NCI-H128 (cell line): Measurements from ENCODE around the gene SDF2L1.

ENCODE experiments used
- DNase-seq: peaks from one replicate; lab custom pipeline; 2025; ENCODE audit not compliant: unreplicated experiment; lab: John Stamatoyannopoulos, UW

Gene SDF2L1

GRCh38 chr22:21622011-21622918 is 19.8 kb upstream of the SDF2L1 start:
- no peak for DNase-seq

GRCh38 chr22:21622919-21623647 is 19.0 kb upstream of the SDF2L1 start:
- DNase-seq = no peak

- no peak for DNase-seq
Observed at GRCh38 chr22:21623648-21623970, 18.5 kb upstream of the SDF2L1 start.

DNA sequence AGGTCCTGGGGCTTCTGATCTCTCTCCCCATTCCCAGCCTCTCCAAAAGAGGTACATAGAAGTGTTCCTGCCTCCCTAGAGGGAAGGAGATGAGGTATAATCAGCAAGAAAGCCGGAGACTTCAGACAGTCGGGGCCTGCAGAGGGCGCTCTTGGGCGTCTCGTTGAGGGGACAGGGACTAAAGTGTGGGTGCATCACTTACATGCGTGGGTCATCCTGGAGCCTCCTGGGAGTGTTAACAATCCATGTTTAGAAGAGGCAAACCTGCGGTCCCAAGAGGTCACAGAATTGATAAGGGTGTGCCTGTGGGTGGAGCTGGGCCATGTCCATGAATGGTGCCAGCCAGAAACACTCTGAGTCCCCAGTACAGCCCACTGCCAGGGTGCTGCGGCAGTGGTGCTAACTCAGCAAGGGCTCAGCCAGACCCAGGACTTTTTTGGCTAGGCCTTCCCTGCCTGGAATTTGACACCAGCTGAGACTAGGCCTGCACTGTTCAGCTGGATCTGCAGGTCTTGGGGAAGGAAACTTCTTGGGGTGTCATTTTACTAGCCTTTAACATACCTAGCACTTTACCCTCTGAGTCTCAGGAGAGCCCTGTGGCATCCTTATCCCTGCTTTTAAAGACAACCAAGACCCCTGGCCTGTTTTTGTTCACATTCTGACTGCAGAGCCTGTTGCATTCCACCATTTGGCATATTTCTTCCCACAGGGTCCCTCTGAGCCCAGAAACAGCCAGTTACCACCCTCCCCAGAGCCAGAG is 17.8 kb upstream of the SDF2L1 start:
- no peak for DNase-seq

DNA sequence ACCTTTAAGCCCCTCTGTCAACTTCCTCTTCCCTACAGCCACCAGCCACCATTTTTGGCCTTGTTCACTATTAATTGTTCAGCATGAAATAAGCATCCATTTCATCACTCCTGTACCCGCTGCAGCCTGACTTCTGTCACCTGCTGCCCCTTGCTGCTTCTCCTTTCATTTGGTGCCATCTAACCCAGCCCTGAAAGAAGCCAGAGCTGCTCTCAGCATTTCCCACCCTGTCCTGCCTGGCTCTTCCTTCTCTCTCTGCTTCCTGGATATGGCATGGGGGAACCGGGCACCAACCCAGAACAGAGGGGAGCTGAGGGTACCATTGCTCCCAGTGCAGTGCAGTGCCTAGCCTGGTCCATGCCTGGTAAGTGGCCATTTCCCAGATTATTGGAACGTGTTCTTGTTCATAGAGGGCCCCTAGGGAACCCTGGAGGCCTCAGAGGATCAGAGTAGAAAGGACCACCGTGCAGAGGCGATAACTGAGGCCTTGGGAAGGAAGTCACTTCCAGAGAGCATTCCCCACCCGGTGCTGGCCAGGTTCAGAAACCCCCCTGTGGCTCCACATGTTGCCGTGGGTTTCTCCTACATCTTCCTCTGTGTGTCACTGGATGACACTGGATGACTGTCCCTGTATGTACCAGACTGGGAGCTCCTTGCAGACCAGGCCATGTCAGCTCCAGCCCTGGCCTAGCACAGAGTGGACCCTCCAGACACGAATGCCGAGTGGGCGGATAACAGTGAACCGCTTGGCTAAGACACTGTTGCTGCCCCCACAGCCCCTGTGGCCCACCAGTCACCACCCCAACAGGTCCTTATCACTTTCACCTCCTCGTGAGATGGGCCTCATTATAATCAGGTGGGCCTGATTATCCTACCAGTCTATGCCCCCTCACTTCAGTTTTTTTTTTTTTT is 17.0 kb upstream of the SDF2L1 start:
- no peak for DNase-seq

DNA sequence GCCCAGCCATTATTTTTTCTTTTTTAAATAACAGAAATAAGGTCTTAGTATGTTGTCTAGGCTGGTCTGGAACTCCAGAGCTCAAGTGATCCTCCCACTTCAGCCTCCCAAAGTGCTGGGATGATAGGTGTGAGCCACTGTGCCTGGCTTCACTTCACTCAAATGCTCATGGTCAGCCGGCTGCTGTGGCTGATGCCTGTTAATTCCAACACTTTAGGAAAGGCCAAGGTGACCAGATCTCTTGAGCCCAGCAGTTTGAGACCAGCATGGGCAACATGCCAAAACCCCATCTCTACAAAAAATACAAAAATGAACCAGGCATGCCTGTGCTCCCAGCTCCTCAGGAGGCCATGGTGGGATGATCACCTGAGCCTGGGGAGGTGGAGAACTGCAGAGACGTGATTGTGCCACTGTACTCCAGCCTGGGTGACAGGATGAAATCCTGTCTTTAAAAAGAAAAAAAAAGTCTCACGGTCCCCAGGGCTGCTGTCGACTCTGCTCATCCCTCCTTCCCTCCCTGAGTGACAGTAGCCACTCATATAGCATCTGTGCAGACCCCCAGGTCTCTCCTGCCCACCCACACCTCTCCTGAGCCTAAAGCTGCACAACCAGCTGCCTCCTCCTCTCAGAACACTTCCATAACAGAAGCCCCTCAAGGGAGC is 15.9 kb upstream of the SDF2L1 start:
- no peak for DNase-seq

- DNase-seq = no peak
Observed at GRCh38 chr22:21626735-21627469, 15.2 kb upstream of the SDF2L1 start.

DNA sequence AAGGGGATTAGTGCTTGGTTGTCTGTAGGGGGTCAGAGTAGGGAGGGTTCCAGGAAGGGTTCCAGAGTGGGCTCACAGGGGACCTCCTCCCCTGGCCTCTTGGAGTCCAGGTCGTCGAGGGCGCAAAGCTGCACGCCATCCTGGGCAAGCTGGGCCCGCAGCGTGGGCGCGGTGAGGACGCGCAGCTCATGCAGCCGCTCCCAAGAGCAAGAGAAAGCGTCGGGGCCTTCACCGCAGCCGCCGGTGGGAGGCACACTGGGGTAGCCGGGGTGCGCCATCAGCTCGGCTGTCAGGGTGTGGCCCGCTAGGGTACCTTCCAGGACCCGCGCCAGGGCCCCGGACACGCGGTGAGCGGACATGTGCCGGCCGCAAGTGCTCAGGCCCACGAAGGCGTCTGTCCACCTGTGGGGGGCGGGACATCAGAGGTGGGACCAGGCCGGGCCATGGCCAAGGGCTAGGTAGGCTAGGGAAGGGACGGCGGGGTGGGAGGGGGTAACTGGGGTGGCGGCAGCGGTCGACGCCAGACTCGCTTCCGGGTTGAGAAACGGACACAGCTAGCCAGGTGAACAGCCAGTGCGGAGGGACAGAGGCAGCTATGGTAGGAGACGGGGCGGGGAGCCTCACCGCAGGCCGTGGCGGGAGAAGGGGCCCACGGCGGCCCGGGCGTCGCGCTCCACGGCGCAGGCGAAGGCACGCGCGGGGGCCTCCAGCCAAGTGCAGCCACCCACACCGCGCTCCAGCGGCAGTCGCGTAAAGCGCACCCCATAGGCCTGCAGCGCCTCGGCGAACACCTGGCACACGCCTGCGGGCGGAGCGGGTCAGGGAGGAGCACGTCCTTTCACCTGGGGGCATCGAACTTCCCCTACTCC is 13.5 kb upstream of the SDF2L1 start:
- no peak for DNase-seq

GRCh38 chr22:21629255-21630149 is 12.6 kb upstream of the SDF2L1 start, which contains the start of gene YDJC:
YDJC (minus strand) TSS chr22:21630022; CDS start chr22:21630014, 8 bp downstream.
- peak; percentile 77 for DNase-seq

DNA sequence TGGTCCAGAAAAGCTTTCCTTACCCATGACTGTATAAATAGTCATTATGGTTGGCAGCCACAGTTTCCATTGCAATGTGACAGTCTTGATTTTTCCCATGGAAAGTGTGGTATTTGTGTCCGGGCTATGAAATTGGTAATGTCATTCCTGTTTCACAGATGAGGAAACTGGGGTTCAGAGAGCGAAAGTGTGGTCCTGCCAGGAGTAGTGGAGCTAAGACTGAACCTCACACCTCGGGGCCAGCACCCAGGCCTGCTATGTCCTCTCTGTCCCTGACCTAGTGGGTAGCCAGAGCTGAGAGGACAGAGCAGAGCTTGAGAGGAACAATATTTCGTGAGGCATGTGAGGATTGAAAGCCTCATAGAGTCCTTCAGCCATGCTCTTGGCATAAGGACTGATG is 11.1 kb upstream of the SDF2L1 start:
- no peak for DNase-seq

GRCh38 chr22:21632237-21632895 is 9.7 kb upstream of the SDF2L1 start, which contains the start of gene CCDC116:
CCDC116 (plus strand) TSS chr22:21632760; CDS start chr22:21633182, 422 bp downstream.
- DNase-seq = no peak

DNA sequence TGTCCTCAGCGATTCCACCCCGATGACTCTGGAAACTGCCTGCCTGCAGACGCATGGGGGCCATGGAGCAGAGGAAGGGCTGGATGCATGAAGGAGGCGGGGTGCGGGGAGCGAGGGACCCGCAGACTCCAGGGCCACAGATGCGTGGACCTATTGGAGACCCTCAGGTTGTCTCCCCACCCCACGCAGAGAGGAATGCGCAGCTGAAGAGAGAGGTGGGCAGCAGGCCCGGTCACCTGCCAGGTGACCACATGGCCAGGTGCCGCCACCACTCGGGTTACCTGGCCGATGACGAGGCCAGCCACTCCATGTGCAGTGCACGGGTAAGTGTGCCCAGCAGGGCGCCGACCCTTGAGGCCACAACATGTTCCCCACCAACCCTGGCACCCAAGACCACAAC is 9.2 kb upstream of the SDF2L1 start:
- DNase-seq = no peak

GRCh38 chr22:21633481-21633880 is 8.6 kb upstream of the SDF2L1 start:
- no peak for DNase-seq

DNA sequence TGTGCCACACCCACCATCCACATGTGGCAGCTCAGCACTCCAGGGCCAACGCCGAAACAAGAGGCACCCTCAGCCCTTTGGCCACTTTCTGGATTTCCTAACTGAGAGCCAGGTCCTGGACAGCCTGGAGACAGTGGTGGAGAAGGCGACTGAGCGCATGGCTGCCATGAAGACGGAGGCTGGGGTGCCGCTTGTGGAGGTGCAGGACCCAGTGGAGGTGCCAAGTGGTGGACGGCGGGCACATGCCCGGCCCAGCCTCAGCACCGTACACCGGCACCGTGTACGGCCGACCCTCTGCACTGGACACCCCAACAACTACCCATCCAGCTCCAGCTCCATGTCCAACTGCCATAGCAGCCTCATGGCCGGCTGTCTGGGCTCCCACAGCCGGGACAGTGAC is 8.0 kb upstream of the SDF2L1 start:
- DNase-seq = no peak

GRCh38 chr22:21634844-21635243 is 7.3 kb upstream of the SDF2L1 start:
- DNase-seq = no peak

DNA sequence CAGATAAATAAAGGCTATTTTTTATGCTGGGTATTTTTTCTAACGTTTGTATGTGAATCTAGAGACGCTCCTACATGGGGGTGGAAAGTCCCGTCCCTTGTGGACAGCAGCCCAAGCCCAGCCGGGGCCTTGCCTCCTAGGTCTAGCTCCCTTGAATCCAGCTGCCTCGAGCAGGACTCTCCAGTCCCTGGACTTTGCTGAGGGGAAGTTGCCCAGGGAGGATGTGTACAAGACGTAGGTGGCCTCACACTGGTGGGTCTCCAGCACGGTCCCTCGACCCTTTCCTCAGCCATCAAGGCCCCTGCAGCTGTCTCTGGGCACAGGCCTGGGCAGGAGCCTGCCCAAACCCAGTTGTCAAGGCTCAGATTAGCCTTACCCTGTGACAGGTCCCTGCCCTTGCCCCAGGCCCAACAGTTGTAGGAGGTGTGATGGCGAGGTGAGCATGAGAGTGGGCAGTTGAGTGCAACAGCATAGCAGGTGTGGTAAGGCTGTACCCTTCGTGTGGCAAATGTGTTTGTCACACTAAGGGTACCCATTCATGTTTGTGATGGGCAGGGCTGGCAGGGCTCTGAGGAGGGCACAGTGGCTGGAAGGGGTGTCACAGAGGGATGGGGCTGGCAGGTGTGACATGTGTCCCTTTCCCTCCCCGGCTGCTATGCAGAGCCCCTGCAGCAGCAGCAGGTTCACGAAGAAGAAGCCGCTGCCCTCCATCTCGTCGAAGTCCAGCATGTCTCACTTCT is 6.2 kb upstream of the SDF2L1 start:
- DNase-seq = no peak
